ENCODE measurements around the gene VAPB.

VAPB gene

DNA sequence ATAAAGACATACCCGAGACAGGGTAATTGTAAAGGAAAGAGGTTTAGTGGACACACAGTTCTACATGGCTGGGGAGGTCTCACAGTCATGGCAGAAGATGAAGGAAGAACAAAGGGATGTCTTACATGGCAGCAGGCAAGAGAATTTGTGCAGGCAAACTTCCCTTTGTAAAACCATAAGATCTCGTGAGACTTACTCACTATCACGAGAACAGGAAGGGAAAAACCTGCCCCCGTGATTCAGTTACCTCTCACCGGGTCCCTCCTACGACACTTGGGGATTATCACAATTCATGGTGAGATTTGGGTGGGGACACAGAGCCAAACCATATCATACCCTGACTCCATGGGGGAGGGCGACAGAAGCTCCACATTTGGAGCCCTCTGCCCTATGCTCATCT lies 7.4 kb upstream of the VAPB start:
- no peak for DNase-seq

DNA sequence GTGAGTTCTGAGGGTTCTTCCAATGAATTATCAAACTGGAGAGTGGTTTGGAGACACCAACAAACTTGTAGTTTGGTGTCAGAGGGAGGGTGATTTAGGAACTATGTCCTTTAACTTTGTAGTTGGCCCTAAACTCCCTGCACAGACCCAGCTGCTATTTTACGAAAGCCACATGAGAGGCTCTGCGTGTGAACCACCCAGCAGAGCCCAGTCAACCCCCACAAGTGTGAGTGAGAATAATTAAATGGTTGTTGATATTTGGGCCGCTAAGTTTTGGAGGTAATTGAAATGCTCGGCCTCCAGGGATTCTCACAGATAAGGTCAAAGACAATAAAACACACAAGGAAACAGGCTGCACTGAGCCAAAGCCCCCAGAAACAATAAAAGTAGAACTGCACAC lies 6.9 kb upstream of the VAPB start:
- DNase-seq, result no peak

- DNase-seq, result no peak
Observed at GRCh38 chr20:58384821-58385220, 4.2 kb upstream of the VAPB start.

- no peak for DNase-seq
Observed at GRCh38 chr20:58388028-58388601, 914 bp upstream of the VAPB start.

- no peak for DNase-seq
Observed at GRCh38 chr20:58389324-58389967, 417 bp downstream of the VAPB start.

GRCh38 chr20:58389968-58390658 lies 1.1 kb downstream of the VAPB start:
- no peak for DNase-seq

- no peak for DNase-seq
Observed at GRCh38 chr20:58390659-58391035, 1.6 kb downstream of the VAPB start.

- DNase-seq, result no peak
Observed at GRCh38 chr20:58392286-58392685, 3.3 kb downstream of the VAPB start.

GRCh38 chr20:58393299-58393698 lies 4.3 kb downstream of the VAPB start:
- DNase-seq, result no peak

DNA sequence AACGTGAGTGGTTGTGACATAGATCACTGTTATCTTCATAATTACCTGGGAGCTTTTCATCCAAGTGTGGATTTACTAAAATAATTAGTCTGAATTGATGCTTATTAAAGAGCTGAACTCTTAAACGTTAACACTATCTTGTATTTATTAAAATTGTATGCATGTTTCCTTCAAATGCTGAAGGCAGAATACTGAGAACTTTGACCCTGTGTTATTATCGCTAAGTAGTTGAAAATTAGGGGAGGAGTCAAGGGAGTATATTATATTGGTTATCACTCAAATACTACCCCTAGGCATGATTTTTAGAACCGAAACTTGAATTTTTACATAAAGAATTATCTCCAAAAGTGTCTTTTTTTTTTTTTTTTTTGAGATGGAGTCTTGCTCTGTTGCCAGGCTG lies 5.8 kb downstream of the VAPB start:
- DNase-seq, result no peak

DNA sequence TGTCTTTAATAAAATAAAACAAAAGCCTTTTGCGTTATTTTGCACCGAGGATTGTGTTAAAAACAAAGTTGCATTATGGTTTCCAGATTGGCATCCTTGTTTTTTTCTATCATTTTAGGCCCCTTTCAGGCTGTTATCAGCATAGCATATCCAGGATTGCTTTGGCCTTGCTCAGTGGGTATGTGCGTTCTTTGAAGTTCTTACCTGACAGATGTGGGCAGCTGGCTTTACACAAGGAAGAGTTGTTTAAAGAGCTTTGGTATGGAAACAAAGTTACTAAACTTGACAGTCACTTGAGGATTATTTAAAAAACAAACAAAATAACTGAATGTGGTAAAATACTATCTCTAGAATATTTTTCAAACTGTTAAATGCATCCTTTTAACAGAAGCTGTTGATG lies 6.6 kb downstream of the VAPB start:
- DNase-seq, result no peak

- no peak for DNase-seq
Observed at GRCh38 chr20:58397429-58397828, 8.4 kb downstream of the VAPB start.

DNA sequence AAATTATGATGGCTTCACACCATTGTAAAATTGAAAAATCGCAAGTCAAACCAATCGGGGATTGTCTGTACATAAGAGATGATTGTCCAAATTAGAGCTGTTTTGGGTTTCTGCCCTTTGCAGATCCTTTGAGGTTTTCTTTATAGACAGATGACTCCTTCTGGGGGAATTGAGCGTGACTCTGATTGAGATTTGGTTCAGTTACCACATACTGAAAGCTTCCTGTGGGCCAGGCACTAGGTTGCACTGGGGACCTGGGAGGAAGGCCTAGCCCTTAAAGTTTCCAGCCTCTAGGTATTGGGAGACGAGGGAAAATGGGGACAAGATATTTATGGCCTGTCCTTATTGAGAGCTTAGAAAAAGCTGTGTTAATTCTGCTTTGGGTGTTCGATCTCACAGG lies 9.2 kb downstream of the VAPB start:
- DNase-seq, result no peak

GRCh38 chr20:58399926-58400325 lies 10.9 kb downstream of the VAPB start:
- no peak for DNase-seq

- no peak for DNase-seq
Observed at GRCh38 chr20:58401162-58401561, 12.1 kb downstream of the VAPB start.

DNA sequence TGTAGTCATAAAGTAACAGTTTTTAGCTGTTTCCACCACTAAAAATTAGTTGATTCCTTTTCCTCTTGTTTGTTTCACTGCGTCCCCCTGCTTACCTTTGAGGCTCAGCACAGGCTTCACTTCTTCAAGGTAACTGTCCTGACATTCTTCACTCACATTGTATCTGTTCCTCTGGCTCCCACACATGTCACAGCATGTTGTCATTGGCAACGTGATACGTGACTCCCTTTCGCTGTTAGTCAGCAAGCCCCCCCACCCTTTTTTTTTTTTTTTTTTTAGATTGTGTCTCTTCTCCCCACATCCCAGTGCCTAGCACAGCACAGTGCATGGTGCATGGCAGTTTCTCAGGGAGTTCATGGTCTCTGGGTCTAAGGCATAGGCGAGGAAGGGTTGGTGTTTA lies 13.3 kb downstream of the VAPB start:
- DNase-seq, result no peak

DNA sequence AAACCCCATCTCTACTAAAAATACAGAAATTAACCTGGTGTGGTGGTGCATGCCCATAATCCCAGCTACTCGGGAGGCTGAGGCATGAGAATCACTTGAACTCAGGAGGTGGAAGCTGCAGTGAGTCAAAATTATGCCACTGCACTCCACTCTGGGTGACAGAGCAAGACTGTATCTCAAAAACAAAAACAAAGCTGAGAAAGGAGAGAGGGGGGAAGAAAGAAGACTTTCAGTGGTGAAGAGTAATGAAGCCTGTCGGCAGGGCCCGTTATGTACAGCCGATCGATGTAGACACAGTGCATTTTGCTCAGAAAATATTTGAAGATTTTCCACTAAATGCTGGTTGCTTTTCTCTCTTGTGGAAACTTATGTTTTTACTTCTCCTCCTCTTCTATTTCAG lies 13.8 kb downstream of the VAPB start:
- DNase-seq, result no peak

DNA sequence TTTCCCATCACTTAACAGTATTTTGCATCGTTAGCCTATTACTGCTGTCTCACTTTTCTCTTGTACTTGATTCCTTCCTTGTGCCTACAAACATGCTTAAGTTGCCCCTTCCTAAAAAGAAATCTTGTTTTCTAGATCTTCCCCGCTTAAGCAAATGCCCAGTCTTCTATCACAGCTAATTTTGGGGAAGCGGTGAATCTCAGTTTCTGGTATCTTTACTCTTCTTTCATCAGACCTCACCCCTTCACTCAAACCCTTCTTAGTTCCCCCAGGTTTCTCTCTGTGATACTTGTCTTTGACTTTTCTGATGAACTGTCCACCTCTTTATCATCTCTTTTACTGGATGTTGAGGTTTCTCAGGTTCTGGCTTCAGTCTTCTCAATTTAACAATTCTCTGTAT lies 14.2 kb downstream of the VAPB start:
- DNase-seq, result no peak

GRCh38 chr20:58405504-58406291 lies 16.7 kb downstream of the VAPB start:
- DNase-seq, result no peak

DNA sequence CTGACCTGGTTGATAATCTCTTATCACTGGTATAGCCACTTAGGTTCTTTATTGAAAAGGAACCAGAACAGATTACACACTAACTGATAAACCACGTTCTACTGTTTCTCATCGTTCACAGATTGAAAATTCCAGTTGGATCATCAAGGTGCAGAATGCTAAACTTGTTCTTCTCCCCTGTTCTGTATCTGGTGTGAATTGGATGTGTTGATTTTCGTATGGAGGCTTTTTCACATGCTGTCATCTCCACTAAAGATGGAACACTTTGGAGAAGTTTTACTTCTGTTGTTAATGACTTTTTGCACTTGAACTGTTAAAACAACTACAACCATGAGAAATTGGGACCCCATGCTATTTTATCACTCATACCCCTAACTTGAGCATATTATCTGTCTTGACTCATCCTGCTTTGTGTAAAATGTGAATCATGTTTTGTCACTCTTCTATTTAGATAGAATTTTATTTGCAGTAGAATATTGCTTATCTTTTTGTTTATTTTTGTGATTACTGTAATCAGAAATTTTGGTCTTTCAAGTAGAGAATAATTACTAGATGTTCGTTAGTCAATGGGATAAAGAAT lies 17.5 kb downstream of the VAPB start:
- no peak for DNase-seq

DNA sequence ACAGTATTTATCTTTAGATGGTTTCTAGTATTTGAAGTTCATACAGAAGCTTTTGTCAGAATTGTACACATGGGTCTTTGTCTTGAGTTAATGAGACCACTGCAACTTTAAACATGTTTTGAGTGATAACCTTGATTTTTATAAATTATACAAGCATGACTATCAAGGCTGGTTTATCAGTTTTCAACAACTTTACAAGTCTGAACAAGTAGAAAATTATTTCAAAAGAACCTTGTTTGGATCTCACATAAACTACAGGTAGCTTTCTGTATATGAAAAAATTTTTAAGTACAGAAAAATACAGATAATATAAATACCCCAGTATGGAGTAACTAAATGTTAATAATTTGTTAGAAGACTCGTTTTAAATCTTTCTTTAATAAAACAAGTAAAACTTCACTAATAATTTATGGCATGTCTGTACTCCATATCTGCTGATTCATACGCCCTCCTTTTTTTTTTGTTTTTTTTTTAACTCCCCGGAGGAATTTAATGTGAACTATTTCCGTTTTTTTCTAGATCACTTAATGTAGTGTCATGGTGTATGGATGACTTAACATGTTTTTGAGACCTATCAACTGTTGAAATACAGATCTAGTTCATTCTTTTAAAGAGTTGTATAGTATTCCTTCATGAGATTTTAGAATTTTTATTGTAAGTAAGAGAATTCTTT lies 18.3 kb downstream of the VAPB start:
- no peak for DNase-seq

DNA sequence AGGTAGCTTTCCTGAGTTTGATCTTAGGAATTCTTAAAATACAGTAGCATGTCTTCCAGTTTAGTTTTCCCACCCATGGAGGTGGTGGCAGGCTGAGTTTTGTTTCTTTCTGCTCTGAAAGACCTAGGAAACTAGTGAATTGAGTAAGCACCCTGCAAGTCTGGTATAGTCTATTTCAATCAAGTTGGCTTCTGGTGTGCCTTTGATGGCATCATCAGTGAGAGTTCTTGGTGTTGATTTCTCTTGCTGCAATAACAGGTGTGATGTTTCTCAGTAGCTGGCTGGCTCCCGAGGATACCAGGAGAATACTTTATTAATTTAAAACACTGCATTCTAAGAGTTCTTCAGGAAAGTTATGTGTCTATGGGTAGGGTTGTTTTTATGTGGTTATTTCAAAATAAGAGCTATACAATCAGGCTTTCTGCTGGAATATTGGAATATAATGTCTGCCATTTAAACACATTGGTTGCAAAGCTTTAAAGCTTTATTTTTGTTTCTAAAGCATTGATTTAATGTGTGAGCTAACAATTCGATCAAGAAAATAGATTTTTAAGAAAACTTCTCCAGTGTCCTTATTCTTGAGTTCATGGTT lies 19.0 kb downstream of the VAPB start:
- no peak for DNase-seq
